ENCODE data around the gene TMEM242. TPM values are rescaled to one million over a fixed set of nuclear protein-coding genes. Genes with fewer than 3 reads are reported as not detected.

Gene TMEM242
- total and polyA plus RNA-seq, 9 donors, result 5.5 to 12.1 (median 10.1) TPM

- no peak for DNase-seq
- intact Hi-C loops (cut with DNase I), result no loop called here
- 73 to 85% (median 74%) methylated on average over 8 of the region's 8 CpGs for WGBS, 3 donors
These were observed 35.0 kb upstream of the TMEM242 start for GRCh38 chr6:157358287-157358686.

DNA sequence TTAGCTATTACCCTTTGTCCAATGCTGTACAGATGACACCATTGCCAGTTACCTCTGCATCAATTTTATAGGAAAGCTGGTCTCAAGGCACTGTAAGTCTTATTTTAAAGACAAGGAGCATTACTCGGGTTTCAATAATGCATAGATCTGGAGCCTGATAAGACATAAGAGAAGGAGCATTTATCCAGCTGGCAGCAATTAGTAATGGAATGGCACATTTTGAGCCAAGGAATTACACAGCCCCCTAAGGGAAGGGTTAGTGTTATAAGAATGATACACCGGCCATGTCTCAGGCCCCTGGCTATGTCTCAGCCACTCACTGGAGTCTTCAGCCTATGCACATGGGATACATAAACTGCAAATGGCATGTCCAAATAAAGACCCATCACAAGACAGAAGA, 23.1 kb upstream of the TMEM242 start:
- intact Hi-C loops (cut with DNase I), result no loop called here
- Histone ChIP-seq H3K4me1 (ENCODE audit: insufficient read depth) (no peaks in the 10 kb centered on the region), H3K27me3 (no peaks in the 10 kb centered on the region), H3K4me3 (no peak overlapping the region), H3K9me3 (no peaks in the 10 kb centered on the region), H3K27ac (no peak overlapping the region), H3K36me3 (no peaks in the 10 kb centered on the region)
- 77 to 81% (median 81%) methylated on average over 2 of the region's 2 CpGs for WGBS, 3 donors
- TF ChIP-seq POLR2A (IDR thresholded peaks at IDR 0.05) (no peak), CTCF (IDR thresholded peaks at IDR 0.05) (no peak), EP300 (IDR thresholded peaks at IDR 0.05) (no peak)
- no peak for DNase-seq

More at GRCh38 chr6:157358287-157358686, 35.0 kb upstream of the TMEM242 start:
- Histone ChIP-seq H3K27ac (no peak overlapping the region), H3K27me3 (no peaks in the 10 kb centered on the region), H3K9me3 (no peaks in the 10 kb centered on the region), H3K4me1 (ENCODE audit: insufficient read depth) (no peaks in the 10 kb centered on the region), H3K4me3 (no peak overlapping the region), H3K36me3 (no peaks in the 10 kb centered on the region)
- TF ChIP-seq EP300 (IDR thresholded peaks at IDR 0.05), result no peak
- no peak for TF ChIP-seq POLR2A (IDR thresholded peaks at IDR 0.05)
- TF ChIP-seq CTCF (IDR thresholded peaks at IDR 0.05), result no peak

- Histone ChIP-seq H3K9me3 (no peaks in the 10 kb centered on the region), H3K4me3 (no peak overlapping the region), H3K27me3 (no peaks in the 10 kb centered on the region), H3K4me1 (ENCODE audit: insufficient read depth) (no peaks in the 10 kb centered on the region), H3K27ac (no peak overlapping the region), H3K36me3 (no peaks in the 10 kb centered on the region)
- no peak for TF ChIP-seq POLR2A (IDR thresholded peaks at IDR 0.05)
- no peak for TF ChIP-seq CTCF (IDR thresholded peaks at IDR 0.05)
- no peak for TF ChIP-seq EP300 (IDR thresholded peaks at IDR 0.05)
- DNase-seq, result no peak
- 26 to 45% (median 39%) methylated on average over 4 of the region's 4 CpGs for WGBS, 3 donors
- intact Hi-C loops (cut with DNase I), result no loop called here
These were observed 20.4 kb upstream of the TMEM242 start for GRCh38 chr6:157343732-157344131.

DNA sequence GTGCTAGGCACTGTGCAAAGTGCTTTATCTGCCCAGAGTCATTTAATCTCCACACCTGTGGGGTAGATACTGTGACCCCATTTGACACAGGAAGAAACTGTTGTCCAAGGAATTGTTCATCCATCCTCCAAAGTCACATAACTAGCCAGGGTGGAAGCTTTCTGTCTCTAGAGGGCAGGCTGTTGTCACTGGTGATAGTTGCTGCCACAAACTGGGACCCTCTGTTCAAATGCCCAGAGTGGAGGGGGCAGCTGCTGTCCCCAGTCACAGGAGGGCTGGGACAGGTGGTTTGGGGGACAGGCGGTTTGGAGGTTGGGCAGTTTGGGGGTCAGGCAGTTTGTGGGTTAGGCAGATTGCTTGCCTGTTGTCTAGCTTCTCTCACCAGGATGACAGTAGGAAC, 16.1 kb upstream of the TMEM242 start:
- no peaks in the 10 kb centered on the region for H3K9me3 ChIP-seq
- no peak for TF ChIP-seq EP300 (IDR thresholded peaks at IDR 0.05)
- no peak for TF ChIP-seq CTCF (IDR thresholded peaks at IDR 0.05)
- no peak for TF ChIP-seq POLR2A (IDR thresholded peaks at IDR 0.05)
- H3K4me1 ChIP-seq (ENCODE audit: insufficient read depth), result no peaks in the 10 kb centered on the region
- no peaks in the 10 kb centered on the region for H3K36me3 ChIP-seq
- 88 to 100% (median 94%) methylated on average over 1 of the region's 1 CpG for WGBS, 3 donors
- no peak overlapping the region for H3K4me3 ChIP-seq
- no peaks in the 10 kb centered on the region for H3K27me3 ChIP-seq
- H3K27ac ChIP-seq, result no peak overlapping the region
- intact Hi-C loops (cut with DNase I), result no loop called here
- DNase-seq, result no peak

Measured in ovary (tissue), 9 donors.